Mesenchymal stem cell (in vitro differentiated cells and primary cell): ENCODE results near the gene DHPS.

Source experiments
- DNase-seq: peaks from one replicate; pipeline ENCODE4 v3.0.0-alpha.2; 2013
- H2AFZ ChIP-seq: one replicate; pipeline ENCODE4 v1.6.1; 2013; ENCODE audit warnings: low read depth, mild to moderate bottlenecking, control low read depth, inconsistent platforms, low read length, moderate library complexity
- H2AK5ac ChIP-seq: 2 replicates; pipeline ENCODE4 v1.6.1; 2013; ENCODE audit warnings: low read length, moderate library complexity, mild to moderate bottlenecking, inconsistent platforms; ENCODE audit not compliant: severe bottlenecking
- H2BK120ac ChIP-seq: one replicate; pipeline ENCODE4 v1.6.1; 2013; ENCODE audit warnings: low read depth, mild to moderate bottlenecking, inconsistent platforms, low read length, moderate library complexity
- H2BK12ac ChIP-seq, 2 experiments: one replicate each; pipeline ENCODE4 v1.6.1; 2013; ENCODE audit warnings: inconsistent platforms in 2 of 2, low read length in 2 of 2, mild to moderate bottlenecking in 2 of 2, moderate library complexity in 2 of 2, control low read depth in 1 of 2
- H2BK15ac ChIP-seq: one replicate; pipeline ENCODE4 v1.6.1; 2013; ENCODE audit warnings: mild to moderate bottlenecking, low read depth, inconsistent platforms; ENCODE audit not compliant: poor library complexity, severe bottlenecking
- H2BK5ac ChIP-seq: 2 replicates; pipeline ENCODE4 v1.6.1; 2013; ENCODE audit warnings: low read depth, mild to moderate bottlenecking, low read length, control low read depth, inconsistent platforms; ENCODE audit not compliant: poor library complexity, severe bottlenecking
- H3K14ac ChIP-seq, 2 experiments: one replicate each; pipeline ENCODE4 v1.6.1; 2013; ENCODE audit warnings: inconsistent platforms in 2 of 2, low read length in 2 of 2, control low read depth in 1 of 2, mild to moderate bottlenecking in 1 of 2, moderate library complexity in 1 of 2
- H3K18ac ChIP-seq, 2 experiments: one replicate each; pipeline ENCODE4 v1.6.1; 2013; ENCODE audit warnings: inconsistent platforms in 2 of 2, low read length in 2 of 2, control low read depth in 1 of 2, low read depth in 1 of 2, mild to moderate bottlenecking in 1 of 2
- H3K23ac ChIP-seq, 2 experiments: one replicate each; pipeline ENCODE4 v1.6.1; 2013; ENCODE audit warnings: inconsistent platforms in 2 of 2, low read length in 2 of 2, mild to moderate bottlenecking in 2 of 2, moderate library complexity in 2 of 2, control low read depth in 1 of 2
- H3K27ac ChIP-seq: 2 replicates; pipeline ENCODE4 v1.5.1; 2013; ENCODE audit warnings: mild to moderate bottlenecking, moderate library complexity, low read length, control low read depth, inconsistent platforms; ENCODE audit not compliant: poor library complexity, severe bottlenecking
- H3K27me3 ChIP-seq, 2 experiments: 2 replicates each; pipeline versions ENCODE4 v1.6.1 to v1.7.0; 2013; ENCODE audit warnings: low read length in 2 of 2, mild to moderate bottlenecking in 2 of 2, moderate library complexity in 2 of 2, control low read depth in 1 of 2, inconsistent platforms in 1 of 2; ENCODE audit not compliant: control insufficient read depth in 1 of 2, insufficient read depth in 1 of 2
- H3K36me3 ChIP-seq, 2 experiments: 2 replicates each; pipeline versions ENCODE4 v1.6.1 to v1.7.0; 2013; ENCODE audit warnings: low read length in 2 of 2, control low read depth in 1 of 2, inconsistent platforms in 1 of 2, low read depth in 1 of 2, mild to moderate bottlenecking in 1 of 2; ENCODE audit not compliant: insufficient read depth in 2 of 2, control insufficient read depth in 1 of 2
- H3K4ac ChIP-seq, 2 experiments: one replicate each; pipeline ENCODE4 v1.6.1; 2013; ENCODE audit warnings: inconsistent platforms in 2 of 2, low read length in 2 of 2, mild to moderate bottlenecking in 2 of 2, moderate library complexity in 2 of 2, control low read depth in 1 of 2, low read depth in 1 of 2
- H3K4me1 ChIP-seq: 2 replicates; pipeline ENCODE4 v1.6.1; 2013; ENCODE audit warnings: low read depth, low read length, control low read depth; ENCODE audit not compliant: control insufficient read depth, insufficient read depth
- H3K4me2 ChIP-seq: 2 replicates; pipeline ENCODE4 v1.6.1; 2013; ENCODE audit warnings: low read length, mild to moderate bottlenecking, inconsistent platforms; ENCODE audit not compliant: poor library complexity, severe bottlenecking
- H3K4me3 ChIP-seq, 2 experiments: 2 replicates each; pipeline versions ENCODE4 v1.5.1 to v1.7.0; 2013; ENCODE audit warnings: low read length in 2 of 2, mild to moderate bottlenecking in 2 of 2, control low read depth in 1 of 2, low read depth in 1 of 2; ENCODE audit not compliant: insufficient read depth in 1 of 2
- H3K79me1 ChIP-seq: replicated peaks from 2 replicates; pipeline ENCODE4 v1.6.1; 2013; ENCODE audit warnings: mild to moderate bottlenecking, control low read depth, low read length, inconsistent platforms; ENCODE audit not compliant: poor library complexity, severe bottlenecking
- H3K9ac ChIP-seq: 2 replicates; pipeline ENCODE4 v1.7.0; 2013; ENCODE audit warnings: mild to moderate bottlenecking, low read length, moderate library complexity
- H3K9me3 ChIP-seq: 2 replicates; pipeline ENCODE4 v1.7.0; 2013; ENCODE audit warnings: mild to moderate bottlenecking, low read length; ENCODE audit not compliant: control insufficient read depth
- H4K8ac ChIP-seq: one replicate; pipeline ENCODE4 v1.6.1; 2013; ENCODE audit warnings: inconsistent platforms, mild to moderate bottlenecking, low read length, moderate library complexity
- H4K91ac ChIP-seq: one replicate; pipeline ENCODE4 v1.6.1; 2013; ENCODE audit warnings: mild to moderate bottlenecking, low read length, inconsistent platforms
- WGBS: methylation state at CpG from one replicate; pipeline ENCODE4 v1.1.7; 2013; ENCODE audit warnings: mixed read lengths; 5-methylcytosine and 5-hydroxymethylcytosine counted together

Gene DHPS

DNA sequence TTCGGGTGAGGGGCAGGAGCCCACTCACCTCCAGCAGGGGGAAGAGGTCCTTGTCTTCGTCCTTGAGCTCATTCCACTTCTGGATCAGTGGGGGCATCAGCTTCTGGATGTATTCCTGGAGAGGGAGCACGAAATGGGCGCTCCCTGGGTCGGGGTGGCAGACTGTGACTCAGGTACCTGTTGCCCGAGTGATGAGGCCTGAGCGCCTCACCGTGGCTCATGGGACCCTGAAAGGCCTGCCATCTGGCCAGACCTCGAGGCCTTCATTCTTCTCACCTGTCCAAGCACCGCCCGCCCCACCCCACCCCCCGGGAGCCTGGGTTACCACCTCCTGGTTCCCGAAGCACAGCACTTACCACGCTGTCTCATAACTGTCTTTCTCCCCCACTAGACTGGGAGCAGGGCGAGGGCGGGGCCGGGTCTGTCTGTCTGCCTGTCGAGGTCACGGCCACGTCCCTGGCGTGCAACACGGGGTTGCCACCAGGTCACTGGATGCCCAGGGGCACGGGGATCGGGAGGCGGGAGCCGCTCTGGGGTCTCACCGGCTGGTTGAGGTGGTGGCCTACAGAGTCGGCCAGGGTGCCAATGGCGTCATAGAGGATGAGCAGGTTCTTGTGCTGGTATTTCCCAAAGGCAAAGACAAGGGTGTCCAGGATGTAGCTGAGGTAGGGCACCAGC lies 24.1 kb upstream of the DHPS start:
- no peak for DNase-seq
- Histone ChIP-seq H3K14ac (no peak overlapping the region), H2BK15ac (no peak overlapping the region), H3K4me1 (peaks cover 1% of the 10 kb centered on the region), H3K4me3 (no peak overlapping the region), H3K9ac (no peak overlapping the region), H4K91ac (peak overlapping the region; percentile 34), H2AK5ac (no peak overlapping the region), H2AFZ (no peak overlapping the region), H3K23ac (no peak overlapping the region), H3K27me3 (no peaks in the 10 kb centered on the region), H3K27ac (no peak overlapping the region), H3K4me2 (no peak overlapping the region), H3K4ac (no peak overlapping the region), H2BK12ac (no peak overlapping the region), H3K79me1 (peaks cover 53% of the 10 kb centered on the region), H3K9me3 (no peaks in the 10 kb centered on the region), H4K8ac (no peak overlapping the region), H2BK5ac (no peak overlapping the region), H3K18ac (no peak overlapping the region), H2BK120ac (no peak overlapping the region), H3K36me3 (peaks cover 84 to 96% of the 10 kb centered on the region in 2 experiments)
- WGBS, result 96% methylated on average over 29 of the region's 29 CpGs

DNA sequence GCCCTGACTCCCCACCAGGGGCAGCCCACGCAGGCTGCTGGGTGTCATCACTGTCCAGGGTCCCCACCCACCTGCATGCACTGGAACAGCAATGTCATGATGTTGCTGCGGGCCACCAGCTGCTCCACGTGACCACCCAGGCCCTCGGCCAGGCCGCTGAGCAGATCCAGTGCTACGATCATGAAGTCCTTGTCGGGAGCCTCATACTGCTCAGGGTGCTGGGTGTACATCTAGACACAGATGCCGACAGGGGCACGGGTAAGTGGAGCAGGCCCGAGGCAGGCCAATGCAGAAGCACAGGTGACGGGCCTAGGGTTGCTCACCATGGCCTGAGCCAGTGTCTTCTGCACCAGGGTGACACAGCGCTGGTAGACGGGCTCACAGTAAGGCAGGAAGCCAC lies 23.5 kb upstream of the DHPS start:
- H2AFZ ChIP-seq, result no peak overlapping the region
- no peak overlapping the region for H3K23ac ChIP-seq
- H3K4me2 ChIP-seq, result no peak overlapping the region
- H3K9ac ChIP-seq, result no peak overlapping the region
- H4K91ac ChIP-seq, result no peak overlapping the region
- no peak overlapping the region for H2AK5ac ChIP-seq
- no peak overlapping the region for H3K14ac ChIP-seq
- no peak overlapping the region for H3K4ac ChIP-seq
- 97% methylated on average over 13 of the region's 13 CpGs for WGBS
- peaks cover 1% of the 10 kb centered on the region for H3K4me1 ChIP-seq
- H3K36me3 ChIP-seq, result peaks cover 84 to 96% of the 10 kb centered on the region in 2 experiments
- H3K9me3 ChIP-seq, result no peaks in the 10 kb centered on the region
- H2BK120ac ChIP-seq, result no peak overlapping the region
- no peak overlapping the region for H3K27ac ChIP-seq
- H2BK5ac ChIP-seq, result no peak overlapping the region
- H2BK12ac ChIP-seq, result no peak overlapping the region
- H3K4me3 ChIP-seq, result no peak overlapping the region
- H4K8ac ChIP-seq, result no peak overlapping the region
- H2BK15ac ChIP-seq, result no peak overlapping the region
- H3K79me1 ChIP-seq, result peaks cover 49% of the 10 kb centered on the region
- no peaks in the 10 kb centered on the region for H3K27me3 ChIP-seq
- DNase-seq, result no peak
- no peak overlapping the region for H3K18ac ChIP-seq

DNA sequence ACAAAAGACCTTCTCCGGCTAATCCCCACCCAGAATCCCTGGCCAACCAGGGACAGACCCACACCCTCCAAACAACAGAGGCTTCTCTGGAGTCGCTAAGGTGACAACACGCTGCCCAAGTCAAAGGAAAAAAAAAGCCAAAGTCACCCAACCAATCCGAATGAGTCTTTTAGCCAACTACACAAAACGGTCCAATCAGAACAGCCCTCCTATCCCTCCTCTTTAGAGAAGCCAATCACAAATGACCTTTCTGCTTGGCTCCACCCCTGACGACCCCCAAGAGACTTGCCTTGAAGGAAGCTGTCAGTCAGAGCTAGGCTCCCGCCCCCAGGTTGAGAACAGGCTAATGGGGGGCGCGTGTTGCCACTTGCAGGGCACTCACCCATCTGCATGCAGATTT lies 21.4 kb upstream of the DHPS start:
- DNase-seq, result peak; percentile 55
- 73% methylated on average over 9 of the region's 9 CpGs for WGBS
- Histone ChIP-seq H3K23ac (no peak overlapping the region), H2AFZ (no peak overlapping the region), H3K4me2 (no peak overlapping the region), H4K91ac (no peak overlapping the region), H3K14ac (no peak overlapping the region), H2BK120ac (no peak overlapping the region), H3K36me3 (peaks cover 89 to 97% of the 10 kb centered on the region in 2 experiments), H3K4me3 (no peak overlapping the region), H2BK12ac (no peak overlapping the region), H3K9me3 (no peaks in the 10 kb centered on the region), H3K18ac (no peak overlapping the region), H3K79me1 (peaks cover 50% of the 10 kb centered on the region), H2BK5ac (no peak overlapping the region), H3K27ac (no peak overlapping the region), H3K9ac (no peak overlapping the region), H3K4me1 (peaks cover 1% of the 10 kb centered on the region), H2BK15ac (no peak overlapping the region), H3K4ac (no peak overlapping the region), H2AK5ac (no peak overlapping the region), H3K27me3 (no peaks in the 10 kb centered on the region), H4K8ac (no peak overlapping the region)

DNA sequence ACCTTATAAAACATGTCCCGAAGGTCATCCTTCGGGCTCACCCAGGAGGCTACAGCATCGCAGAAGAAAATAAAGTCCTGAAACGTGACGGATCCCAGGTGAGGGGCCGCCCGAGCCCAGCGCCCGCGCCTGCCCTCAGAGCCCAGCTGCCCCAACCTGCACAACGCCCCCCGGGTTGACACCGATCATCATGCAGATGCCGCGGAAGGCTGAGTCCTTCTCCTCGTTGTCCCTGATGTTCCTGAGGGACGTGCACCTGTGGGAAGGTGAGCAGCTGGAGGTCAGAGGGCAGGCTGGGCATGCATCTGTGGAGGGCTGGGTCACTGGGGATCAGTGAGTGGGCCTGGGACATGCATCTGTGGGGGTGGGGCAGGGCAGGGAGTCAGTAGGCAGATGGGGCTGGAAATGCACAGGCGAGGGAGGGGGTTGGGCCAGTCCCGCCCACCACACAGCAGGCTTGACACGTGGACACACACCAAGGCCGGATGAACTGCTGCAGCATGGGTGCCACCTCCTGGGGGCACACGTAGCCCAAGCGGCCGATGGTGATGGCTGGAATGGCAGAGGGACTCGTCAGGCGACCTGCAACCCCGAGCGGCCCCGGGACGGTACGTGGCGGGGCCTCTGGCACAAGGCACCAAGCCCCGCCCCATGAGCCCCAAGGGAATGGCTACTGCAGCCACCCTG lies 20.1 kb upstream of the DHPS start:
- H2AK5ac ChIP-seq, result no peak overlapping the region
- H3K4ac ChIP-seq, result no peak overlapping the region
- no peak overlapping the region for H4K8ac ChIP-seq
- no peak overlapping the region for H3K14ac ChIP-seq
- H3K27me3 ChIP-seq, result no peaks in the 10 kb centered on the region
- H2BK5ac ChIP-seq, result no peak overlapping the region
- H3K9me3 ChIP-seq, result no peaks in the 10 kb centered on the region
- H3K27ac ChIP-seq, result no peak overlapping the region
- peaks cover 2% of the 10 kb centered on the region for H3K4me1 ChIP-seq
- no peak overlapping the region for H3K4me2 ChIP-seq
- peak overlapping the region; percentile 53 for H4K91ac ChIP-seq
- peaks cover 89 to 90% of the 10 kb centered on the region in 2 experiments for H3K36me3 ChIP-seq
- no peak overlapping the region for H3K9ac ChIP-seq
- H2BK12ac ChIP-seq, result peak overlapping the region in 1 of 2 experiments; percentile 40
- peaks cover 46% of the 10 kb centered on the region for H3K79me1 ChIP-seq
- H2BK15ac ChIP-seq, result no peak overlapping the region
- no peak overlapping the region for H3K18ac ChIP-seq
- no peak overlapping the region for H2AFZ ChIP-seq
- WGBS, result 95% methylated on average over 33 of the region's 33 CpGs
- no peak for DNase-seq
- no peak overlapping the region for H2BK120ac ChIP-seq
- H3K4me3 ChIP-seq, result no peak overlapping the region
- H3K23ac ChIP-seq, result no peak overlapping the region
